Stomach smooth muscle (tissue), 2 donors: ENCODE measurements around the gene NFE2L1.
"Not testable (repeated sequence)": the region's sequence is repeated elsewhere in the genome, so short reads cannot be mapped to it uniquely, and the experiment has no call there.

ENCODE experiments used
- H3K27ac ChIP-seq: one replicate; pipeline ENCODE4 v1.7.0; 2013; ENCODE audit warnings: mild to moderate bottlenecking, low read length, inconsistent platforms
- H3K27me3 ChIP-seq, 2 donors: one replicate each; pipeline ENCODE4 v1.7.0; 2013; ENCODE audit warnings: low read length in 2 of 2; ENCODE audit not compliant: insufficient read depth in 2 of 2, control insufficient read depth in 1 of 2
- H3K36me3 ChIP-seq, 2 donors: one replicate each; pipeline ENCODE4 v1.7.0; 2013; ENCODE audit warnings: low read length in 2 of 2; ENCODE audit not compliant: control insufficient read depth in 2 of 2, insufficient read depth in 2 of 2
- H3K4me1 ChIP-seq: one replicate; pipeline ENCODE4 v1.7.0; 2013; ENCODE audit warnings: low read length; ENCODE audit not compliant: control insufficient read depth, insufficient read depth
- H3K4me3 ChIP-seq, 2 donors: one replicate each; pipeline ENCODE4 v1.7.0; 2013; ENCODE audit warnings: low read length in 2 of 2
- H3K9ac ChIP-seq, 2 donors: one replicate each; pipeline ENCODE4 v1.7.0; 2013; ENCODE audit warnings: low read length in 2 of 2, mild to moderate bottlenecking in 1 of 2
- H3K9me3 ChIP-seq, 2 donors: one replicate each; pipeline ENCODE4 v1.7.0; 2013; ENCODE audit warnings: low read length in 2 of 2; ENCODE audit not compliant: control insufficient read depth in 2 of 2
- donor health status: healthy.
- donor health status: Pancreatic carcinoma.

NFE2L1 gene

DNA sequence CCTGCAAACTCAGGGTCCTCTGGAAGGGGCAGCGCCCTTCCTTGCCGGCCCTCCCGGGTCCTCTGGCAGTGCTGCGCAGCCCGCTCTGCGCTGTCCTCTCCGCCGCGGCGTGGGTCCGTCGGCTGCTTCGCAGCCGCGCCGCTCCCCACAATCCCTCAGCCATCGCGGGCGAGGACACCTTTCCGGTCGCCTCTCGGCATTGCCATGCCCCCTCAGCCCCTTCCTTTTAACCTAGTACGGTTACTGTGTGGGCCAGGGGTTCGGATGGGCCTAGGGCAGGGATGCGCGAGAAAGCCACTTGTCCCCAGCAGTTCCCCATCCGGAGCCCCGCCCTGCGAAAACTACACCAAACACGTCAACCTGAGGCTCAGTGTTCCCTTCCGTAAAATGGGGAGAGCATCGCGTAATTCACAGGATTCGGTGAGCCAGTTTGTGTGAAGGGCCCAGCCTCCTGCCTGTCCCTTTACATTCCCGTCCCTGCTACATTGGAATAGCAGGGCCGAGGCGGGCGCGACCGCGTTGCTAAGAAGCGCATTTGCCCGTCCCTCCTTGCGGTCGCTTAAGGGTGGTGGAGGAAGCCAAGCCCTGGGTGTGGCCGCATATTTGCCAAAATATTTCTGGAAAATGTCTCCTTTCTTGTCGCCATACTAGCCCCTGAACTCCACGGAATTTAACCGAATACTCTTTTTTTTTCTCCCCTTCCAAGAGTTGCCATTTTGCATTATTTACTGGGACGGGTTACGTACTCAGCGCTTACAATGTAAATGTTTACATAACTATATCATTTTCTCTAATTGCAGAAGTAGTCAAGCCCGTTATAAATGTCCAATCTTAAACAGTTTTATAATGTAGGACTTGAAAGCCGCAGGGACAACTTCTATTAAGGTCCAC lies 23.8 kb upstream of the NFE2L1 start:
- peak overlapping the region; percentile 29 to 62 for H3K9ac ChIP-seq
- peak overlapping the region; percentile 52 to 84 for H3K4me3 ChIP-seq
- no peaks in the 10 kb centered on the region for H3K36me3 ChIP-seq
- H3K27me3 ChIP-seq, result no peaks in the 10 kb centered on the region
- peak overlapping the region; percentile 91 for H3K27ac ChIP-seq
- H3K9me3 ChIP-seq, result no peaks in the 10 kb centered on the region
- H3K4me1 ChIP-seq, result peaks cover 35% of the 10 kb centered on the region

GRCh38 chr17:48025040-48025903 lies 22.9 kb upstream of the NFE2L1 start:
- Histone ChIP-seq H3K27me3 (no peaks in the 10 kb centered on the region), H3K36me3 (no peaks in the 10 kb centered on the region), H3K9me3 (no peaks in the 10 kb centered on the region), H3K27ac (peak overlapping the region; percentile 91), H3K4me1 (peaks cover 35% of the 10 kb centered on the region), H3K9ac (peak overlapping the region; percentile 4 to 47), H3K4me3 (peak overlapping the region; percentile 81 to 84)

- H3K27ac ChIP-seq, result peak overlapping the region; percentile 67
- H3K27me3 ChIP-seq, result no peaks in the 10 kb centered on the region
- H3K9me3 ChIP-seq, result no peaks in the 10 kb centered on the region
- no peaks in the 10 kb centered on the region for H3K36me3 ChIP-seq
- H3K9ac ChIP-seq, result peak overlapping the region; percentile 4 to 47
- peak overlapping the region; percentile 81 to 84 for H3K4me3 ChIP-seq
- H3K4me1 ChIP-seq, result peaks cover 39% of the 10 kb centered on the region
Observed at GRCh38 chr17:48025904-48026501, 22.2 kb upstream of the NFE2L1 start.

DNA sequence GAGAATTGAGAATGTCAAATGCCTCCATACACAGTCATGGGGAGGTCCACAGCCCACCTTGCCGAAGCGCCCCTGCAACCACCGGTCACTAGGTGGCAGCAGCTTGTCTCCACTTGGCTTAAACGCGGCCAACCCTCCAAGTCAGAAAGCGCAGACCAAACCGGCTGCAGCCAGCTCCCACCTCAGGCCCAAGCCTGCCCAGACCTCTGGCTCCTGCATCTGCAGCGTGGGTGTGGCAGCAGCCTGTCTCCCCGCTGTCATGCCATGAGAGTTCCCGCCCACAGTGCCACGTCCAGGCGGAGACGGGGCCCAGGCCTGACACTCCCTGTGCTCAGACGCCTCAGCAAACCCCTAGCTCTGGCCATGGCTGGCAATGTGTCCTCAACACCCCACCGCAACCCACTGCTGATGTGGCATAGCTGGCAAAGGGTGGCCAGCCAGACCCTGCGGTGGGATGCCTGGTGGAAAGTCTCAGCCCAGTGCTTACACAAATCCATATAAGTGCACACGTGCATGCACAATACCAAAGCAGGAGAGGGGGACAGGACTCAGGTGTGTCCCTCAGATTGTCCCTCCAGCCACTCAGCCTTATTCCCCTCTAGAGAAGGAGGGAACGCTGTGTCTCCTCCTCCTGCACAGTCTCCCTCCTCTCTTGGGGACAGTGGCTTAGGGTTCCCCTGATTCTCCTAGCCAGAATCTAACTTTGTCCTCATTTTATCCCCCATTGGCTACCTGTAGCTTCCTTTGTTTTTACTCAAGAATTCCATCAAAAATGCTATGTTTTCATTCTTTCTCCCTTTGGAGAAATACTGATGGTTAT lies 21.4 kb upstream of the NFE2L1 start:
- Histone ChIP-seq H3K27ac (peak overlapping the region; percentile 67), H3K27me3 (no peaks in the 10 kb centered on the region), H3K36me3 (no peaks in the 10 kb centered on the region), H3K4me3 (peak overlapping the region in 1 of 2 donors; percentile 40), H3K9ac (peak overlapping the region; percentile 4 to 60), H3K9me3 (no peaks in the 10 kb centered on the region), H3K4me1 (peaks cover 39% of the 10 kb centered on the region)

GRCh38 chr17:48027322-48027981 lies 20.7 kb upstream of the NFE2L1 start:
- peak overlapping the region in 1 of 2 donors; percentile 60 for H3K9ac ChIP-seq
- no peak overlapping the region for H3K4me3 ChIP-seq
- H3K27ac ChIP-seq, result peak overlapping the region; percentile 53
- H3K27me3 ChIP-seq, result no peaks in the 10 kb centered on the region
- H3K4me1 ChIP-seq, result peaks cover 39% of the 10 kb centered on the region
- H3K36me3 ChIP-seq, result peaks cover 0 to 2% of the 10 kb centered on the region in 2 donors
- no peaks in the 10 kb centered on the region for H3K9me3 ChIP-seq

- peaks cover 0 to 4% of the 10 kb centered on the region in 2 donors for H3K36me3 ChIP-seq
- no peaks in the 10 kb centered on the region for H3K9me3 ChIP-seq
- H3K4me1 ChIP-seq, result peaks cover 35% of the 10 kb centered on the region
- no peaks in the 10 kb centered on the region for H3K27me3 ChIP-seq
- H3K9ac ChIP-seq, result no peak overlapping the region
- no peak overlapping the region for H3K4me3 ChIP-seq
- H3K27ac ChIP-seq, result no peak overlapping the region
Observed at GRCh38 chr17:48028736-48029135, 19.4 kb upstream of the NFE2L1 start.

DNA sequence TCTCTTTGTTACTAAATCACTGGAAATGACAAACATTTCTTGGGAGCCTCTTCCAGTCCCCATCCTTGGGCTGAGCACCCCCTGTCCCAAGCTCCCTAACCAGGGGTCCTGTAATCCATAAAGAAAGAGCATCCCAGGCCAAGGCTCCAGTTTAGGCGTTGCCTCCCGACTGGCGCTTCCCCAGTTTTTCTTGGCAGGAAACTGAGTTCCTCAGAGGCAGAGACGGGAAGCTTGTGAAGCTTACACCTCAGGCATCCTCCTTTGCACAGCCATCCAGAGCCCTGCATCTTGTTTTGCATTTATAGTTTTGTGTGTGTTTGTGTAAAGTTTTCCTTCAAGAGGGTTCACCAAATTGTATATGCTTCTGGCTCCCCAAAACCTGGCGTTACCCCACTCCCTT lies 17.6 kb upstream of the NFE2L1 start:
- Histone ChIP-seq H3K4me1 (peaks cover 20% of the 10 kb centered on the region), H3K9ac (no peak overlapping the region), H3K4me3 (no peak overlapping the region), H3K9me3 (no peaks in the 10 kb centered on the region), H3K27ac (no peak overlapping the region), H3K36me3 (peaks cover 0 to 4% of the 10 kb centered on the region in 2 donors), H3K27me3 (no peaks in the 10 kb centered on the region)

DNA sequence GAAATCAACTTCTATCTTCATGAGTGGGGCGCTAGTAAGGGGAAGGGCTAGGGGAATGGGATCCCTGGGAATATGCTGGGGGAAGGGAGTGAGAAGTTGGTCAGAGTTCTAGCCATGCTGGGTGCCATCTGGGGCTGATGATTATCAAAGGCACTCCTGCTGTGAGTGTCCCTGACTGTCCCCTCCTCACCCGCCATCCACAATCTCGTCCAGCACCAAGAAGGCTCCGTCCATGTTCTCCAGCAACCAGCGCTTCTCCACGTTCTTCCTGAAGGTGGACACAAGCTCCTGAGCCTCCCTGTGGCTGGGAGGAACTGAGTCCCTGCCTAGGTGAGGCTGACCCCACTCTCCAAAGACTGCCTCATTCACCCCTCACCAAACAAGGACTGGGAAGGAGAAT lies 16.2 kb upstream of the NFE2L1 start:
- Histone ChIP-seq H3K4me3 (no peak overlapping the region), H3K9ac (no peak overlapping the region), H3K27me3 (no peaks in the 10 kb centered on the region), H3K9me3 (no peaks in the 10 kb centered on the region), H3K27ac (peak overlapping the region; percentile 18), H3K36me3 (peaks cover 0 to 4% of the 10 kb centered on the region in 2 donors), H3K4me1 (peaks cover 12% of the 10 kb centered on the region)

- peaks cover 19% of the 10 kb centered on the region for H3K4me1 ChIP-seq
Observed at GRCh38 chr17:48034734-48035133, 13.4 kb upstream of the NFE2L1 start.

More at GRCh38 chr17:48034734-48035133, 13.4 kb upstream of the NFE2L1 start:
- H3K9me3 ChIP-seq, H3K9ac ChIP-seq, H3K4me3 ChIP-seq, H3K27ac ChIP-seq, H3K27me3 ChIP-seq, H3K36me3 ChIP-seq: not testable (repeated sequence)
